HEK293 (cell line): Measurements from ENCODE around the gene LNPEP.

ENCODE experiments used
- CTCF ChIA-PET: fragments of 350-600 bp; formaldehyde crosslinking; extraction: SDS; loops from one replicate; lab custom pipeline; 2021; ENCODE audit warnings: antibody characterized with exemption; lab: Yijun Ruan, JAX
- POLR2A ChIA-PET: fragments of 300-600 bp; formaldehyde crosslinking; extraction: SDS; loops from one replicate; lab custom pipeline; 2020; ENCODE audit warnings: antibody characterized with exemption, inconsistent platforms; lab: Yijun Ruan, JAX
- H3K27ac ChIP-seq: fragments of 200-500 bp; sonication (Bioruptor generic); 2 replicates; pipeline ENCODE4 v1.5.1; 2014; ENCODE audit warnings: low read depth, low read length, control low read depth, inconsistent platforms; ENCODE audit errors: extremely low read depth
- H3K36me3 ChIP-seq, 2 experiments: fragments of 200-500 bp in 1 of 2; sonication (Bioruptor generic) in 1 of 2; 1 replicate in 1 of 2; 2 replicates in 1 of 2; pipeline ENCODE4 v1.5.1; 2014 to 2017; ENCODE audit warnings: inconsistent platforms in 2 of 2, low read length in 2 of 2; ENCODE audit not compliant: control insufficient read depth in 2 of 2, insufficient read depth in 1 of 2
- H3K4me1 ChIP-seq: fragments of 200-500 bp; sonication (Bioruptor generic); 2 replicates; pipeline ENCODE4 v1.5.1; 2014; ENCODE audit warnings: mild to moderate bottlenecking, low read length, inconsistent platforms; ENCODE audit not compliant: control insufficient read depth, insufficient read depth
- H3K4me3 ChIP-seq: 2 replicates; pipeline ENCODE4 v1.5.1; 2011; ENCODE audit warnings: low read depth, mild to moderate bottlenecking, control low read depth, low read length, moderate library complexity
- H3K9me3 ChIP-seq: fragments of 200-500 bp; sonication (Bioruptor generic); 2 replicates; pipeline ENCODE4 v1.5.1; 2014; ENCODE audit warnings: low read depth, low read length, inconsistent platforms; ENCODE audit not compliant: control insufficient read depth, insufficient read depth
- HIC1 ChIP-seq: fragments of 450-650 bp; formaldehyde crosslinking; IDR thresholded peaks from 2 replicates; pipeline ENCODE4 v1.5.1; 2016; ENCODE audit warnings: missing biosample characterization, missing genetic modification characterization
- PRDM2 ChIP-seq: fragments of 450-650 bp; formaldehyde crosslinking; IDR thresholded peaks from 2 replicates; pipeline ENCODE4 v1.5.1; 2016; ENCODE audit warnings: missing biosample characterization, missing genetic modification characterization, borderline replicate concordance
- SALL2 ChIP-seq: fragments of 450-650 bp; formaldehyde crosslinking; IDR thresholded peaks from 2 replicates; pipeline ENCODE4 v1.5.0; 2017; ENCODE audit warnings: missing biosample characterization, mild to moderate bottlenecking, missing genetic modification characterization, borderline replicate concordance
- SCRT1 ChIP-seq: fragments of 450-650 bp; formaldehyde crosslinking; IDR thresholded peaks from 2 replicates; pipeline ENCODE4 v1.5.1; 2016; ENCODE audit warnings: missing biosample characterization, missing genetic modification characterization, borderline replicate concordance
- YY2 ChIP-seq: fragments of 450-650 bp; formaldehyde crosslinking; IDR thresholded peaks from 2 replicates; pipeline ENCODE4 v1.5.1; 2016; ENCODE audit warnings: missing biosample characterization, missing genetic modification characterization
- ZBTB11 ChIP-seq: fragments of 450-650 bp; formaldehyde crosslinking; conservative IDR thresholded peaks from 2 replicates; pipeline ENCODE4 v1.5.1; 2016; ENCODE audit warnings: low read depth, missing biosample characterization, missing genetic modification characterization
- ZNF19 ChIP-seq: fragments of 450-650 bp; formaldehyde crosslinking; IDR thresholded peaks from 2 replicates; pipeline ENCODE4; 2016; ENCODE audit warnings: missing biosample characterization, missing genetic modification characterization, low read depth
- ZNF2 ChIP-seq: fragments of 450-650 bp; formaldehyde crosslinking; IDR thresholded peaks from 2 replicates; pipeline ENCODE4 v1.5.1; 2016; ENCODE audit warnings: missing biosample characterization, missing genetic modification characterization
- ZNF214 ChIP-seq: fragments of 450-650 bp; formaldehyde crosslinking; IDR thresholded peaks from 2 replicates; pipeline ENCODE4 v1.5.1; 2017; ENCODE audit warnings: missing biosample characterization, mild to moderate bottlenecking, missing genetic modification characterization, borderline replicate concordance
- ZNF26 ChIP-seq: fragments of 450-650 bp; formaldehyde crosslinking; IDR thresholded peaks from 2 replicates; pipeline ENCODE4 v1.5.1; 2016; ENCODE audit warnings: missing biosample characterization, missing genetic modification characterization
- ZNF394 ChIP-seq: fragments of 450-650 bp; formaldehyde crosslinking; IDR thresholded peaks from 2 replicates; pipeline ENCODE4 v1.5.1; 2016; ENCODE audit warnings: missing biosample characterization, missing genetic modification characterization, mild to moderate bottlenecking, moderate library complexity, borderline replicate concordance
- ZNF596 ChIP-seq: fragments of 450-650 bp; IDR thresholded peaks from 2 replicates; pipeline ENCODE4 v1.5.0; 2018; ENCODE audit warnings: missing biosample characterization, mild to moderate bottlenecking, missing genetic modification characterization, moderate library complexity
- ZNF677 ChIP-seq: fragments of 450-650 bp; IDR thresholded peaks from 2 replicates; pipeline ENCODE4 v1.5.0; 2018; ENCODE audit warnings: missing biosample characterization, mild to moderate bottlenecking, missing genetic modification characterization, moderate library complexity
- ZNF830 ChIP-seq: fragments of 450-650 bp; IDR thresholded peaks from 2 replicates; pipeline ENCODE4 v1.5.0; 2018; ENCODE audit warnings: missing biosample characterization, missing genetic modification characterization, low read depth, mild to moderate bottlenecking, moderate library complexity

Gene LNPEP

GRCh38 chr5:96903300-96903699 is 32.6 kb upstream of the LNPEP start (continued):
- no peak for TF ChIP-seq HIC1 (tag by site-specific recombination)
- TF ChIP-seq SALL2 (tag by site-specific recombination): no peak
- no peak for TF ChIP-seq PRDM2 (tag by site-specific recombination)
- TF ChIP-seq ZNF214 (tag by site-specific recombination): no peak
- no peak for TF ChIP-seq ZBTB11
- TF ChIP-seq ZNF677: no peak
- no peak for TF ChIP-seq SCRT1 (tag by site-specific recombination)

GRCh38 chr5:96904054-96904931 is 31.6 kb upstream of the LNPEP start:
- H3K9me3 ChIP-seq: no peaks in the 10 kb centered on the region
- CTCF ChIA-PET: interaction anchor here (0.6 to 2.0 kb wide), 5 partner anchors 10 to 1925 kb away, joined by 3 to 5 read pairs (median 4); no protein-coding TSS in a partner anchor
- no peaks in the 10 kb centered on the region for H3K36me3 ChIP-seq
- H3K4me1 ChIP-seq: no peaks in the 10 kb centered on the region
- no peak overlapping the region for H3K27ac ChIP-seq
- H3K4me3 ChIP-seq: no peak overlapping the region
- POLR2A ChIA-PET: no interaction called here
- TF ChIP-seq ZNF2 (tag by site-specific recombination) (no peak), ZNF830 (no peak), ZNF214 (tag by site-specific recombination) (no peak), ZNF394 (tag by site-specific recombination) (no peak), YY2 (no peak), ZNF596 (tag by site-specific recombination) (no peak), ZNF26 (no peak), PRDM2 (tag by site-specific recombination) (no peak), ZNF19 (tag by site-specific recombination) (no peak)
